HFF-Myc (cell line): ENCODE measurements around the gene ZNF513.

Experiments
- DNase-seq: peaks from one replicate; pipeline ENCODE4 v3.0.0-alpha.2; 2011; ENCODE audit warnings: low read depth; ENCODE audit errors: extremely low read depth
- H3K4me3 ChIP-seq: replicated peaks from 2 replicates; pipeline ENCODE4 v1.5.1; 2011; ENCODE audit warnings: low read depth, mild to moderate bottlenecking, control low read depth, low read length
- CTCF ChIP-seq: IDR thresholded peaks from 2 replicates; pipeline ENCODE4 v1.5.1; 2012; ENCODE audit warnings: mild to moderate bottlenecking, low read depth, low read length, control low read depth; ENCODE audit errors: missing control alignments

The ZNF513 gene

DNA sequence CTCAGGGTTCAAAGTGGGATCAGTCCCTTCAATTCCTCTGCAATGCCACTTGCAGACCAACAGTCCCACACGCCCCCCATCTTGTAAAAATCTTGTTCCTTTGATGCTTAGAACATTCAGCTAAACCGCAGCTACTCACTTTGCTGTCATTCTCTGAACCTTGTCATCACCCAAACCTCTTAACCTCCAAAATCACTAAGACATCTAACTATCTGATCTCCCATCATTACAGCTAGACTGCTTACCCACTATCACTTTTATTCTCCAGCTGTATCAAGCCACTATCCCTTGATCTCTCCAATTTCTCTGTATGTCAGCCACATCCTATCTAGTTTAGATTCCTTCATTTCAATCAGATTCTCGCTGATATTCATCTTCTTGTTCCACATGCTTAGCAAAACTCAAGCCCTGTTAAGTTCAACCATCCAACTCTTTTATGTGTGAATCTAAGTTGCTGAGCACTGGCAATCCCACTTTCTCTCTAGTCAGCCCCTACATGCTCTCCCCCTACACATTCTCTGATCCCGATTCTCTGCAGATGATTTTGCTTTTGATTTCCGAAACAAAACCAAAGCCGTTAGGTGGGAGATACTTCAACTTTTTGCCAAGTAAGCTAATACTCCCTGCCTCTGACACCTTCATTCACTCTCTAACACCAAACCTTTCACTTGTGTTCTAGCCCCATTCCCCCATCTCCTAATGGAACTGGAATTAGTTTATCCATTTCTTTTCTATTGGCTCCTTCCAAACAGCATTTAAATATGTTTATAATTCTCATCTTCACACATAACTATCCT is 28.5 kb downstream of the ZNF513 start:
- no peak for TF ChIP-seq CTCF
- no peak overlapping the region for H3K4me3 ChIP-seq
- DNase-seq = no peak

DNA sequence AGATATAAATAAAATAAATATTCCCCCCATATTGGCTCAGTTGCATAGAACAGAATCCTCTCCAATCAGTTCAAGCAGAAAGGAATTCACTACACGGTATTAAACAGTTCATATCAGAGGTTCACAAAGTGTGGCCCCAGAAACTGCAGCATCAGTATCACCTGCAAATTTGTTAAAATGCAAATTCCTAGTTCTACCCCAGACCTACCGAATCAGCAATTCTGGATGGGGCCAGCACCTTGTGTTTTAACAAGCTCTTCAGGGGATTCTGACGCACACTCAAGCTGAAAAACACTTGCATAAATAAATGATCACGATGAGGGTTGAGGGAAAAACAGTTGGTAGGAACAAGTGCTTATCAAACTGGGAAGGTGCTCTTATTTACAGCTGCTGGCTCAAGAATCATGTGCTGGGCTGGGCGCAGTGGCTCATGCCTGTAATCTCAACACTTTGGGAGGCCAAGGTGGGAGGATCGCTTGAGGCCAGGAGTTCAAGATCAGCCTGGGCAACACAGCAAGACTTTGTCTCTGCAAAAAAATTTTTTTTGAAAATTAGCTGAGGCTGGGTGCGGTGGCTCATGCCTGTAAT is 30.3 kb downstream of the ZNF513 start:
- no peak for TF ChIP-seq CTCF
- no peak for DNase-seq
- no peak overlapping the region for H3K4me3 ChIP-seq

DNA sequence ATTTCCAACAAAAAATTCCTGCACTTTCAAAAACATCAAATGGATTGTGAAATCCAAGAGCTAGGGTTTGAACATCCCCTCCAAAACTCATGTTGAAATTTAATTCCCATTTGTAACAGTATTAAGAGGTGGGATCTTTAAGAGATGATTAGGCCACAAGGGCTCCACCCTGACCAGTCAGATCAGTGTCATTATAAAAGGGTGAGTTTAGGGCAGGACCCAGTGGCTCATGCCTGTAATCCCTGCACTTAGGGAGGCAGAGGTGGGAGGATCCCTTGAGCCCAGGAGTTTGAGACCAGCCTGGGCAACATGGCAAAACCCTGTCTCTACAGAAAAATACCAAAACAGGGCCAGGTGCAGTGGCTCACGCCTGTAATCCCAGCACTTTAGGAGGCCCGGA is 32.9 kb downstream of the ZNF513 start:
- TF ChIP-seq CTCF = no peak
- no peak for DNase-seq
- no peak overlapping the region for H3K4me3 ChIP-seq

DNA sequence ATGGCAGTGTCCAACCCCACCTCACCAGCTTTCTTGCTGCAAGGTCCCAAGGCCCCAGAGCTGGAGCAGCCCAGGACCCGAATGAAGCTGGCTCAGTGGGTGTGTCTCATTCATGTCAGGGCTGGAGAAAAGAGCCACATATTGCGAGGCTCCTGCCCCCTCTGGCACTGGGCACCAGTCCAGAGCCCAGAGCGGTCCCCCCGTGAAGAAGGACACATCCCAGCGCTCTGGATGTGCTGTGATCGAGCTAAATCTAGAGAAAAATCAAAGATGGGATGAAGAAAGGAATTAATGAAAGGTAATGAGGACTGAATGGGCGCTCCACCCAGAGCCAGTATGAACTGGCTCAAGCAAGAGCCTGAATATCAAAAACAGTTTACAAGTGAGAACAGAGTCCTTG is 44.4 kb downstream of the ZNF513 start:
- no peak for DNase-seq
- TF ChIP-seq CTCF = no peak
- H3K4me3 ChIP-seq = no peak overlapping the region

GRCh38 chr2:27335311-27335710 is 45.2 kb downstream of the ZNF513 start:
- no peak for DNase-seq
- no peak overlapping the region for H3K4me3 ChIP-seq
- no peak for TF ChIP-seq CTCF
